ENCODE measurements around the gene AUNIP. TPM values are rescaled to one million over a fixed set of nuclear protein-coding genes. Genes with fewer than 3 reads are reported as not detected.
A peak's percentile ranks its signal among the peaks of the same experiment; 100 is the strongest.

Gene AUNIP
- total RNA-seq, 1 experiment from 2014 or later: 16.1 TPM

- TF ChIP-seq FOXP1 (CRISPR knock-in tag; IDR thresholded peaks at IDR 0.05; ENCODE audit: borderline replicate concordance) (no peak), ATF1 (CRISPR knock-in tag; IDR thresholded peaks at IDR 0.05) (no peak), FOXJ3 (CRISPR knock-in tag; IDR thresholded peaks at IDR 0.05; ENCODE audit: borderline replicate concordance) (no peak), SMAD4 (CRISPR knock-in tag; IDR thresholded peaks at IDR 0.05) (no peak), USF1 (CRISPR knock-in tag; IDR thresholded peaks at IDR 0.05) (no peak), SOX15 (CRISPR knock-in tag; IDR thresholded peaks at IDR 0.05) (no peak), ATF3 (CRISPR knock-in tag; conservative IDR thresholded peaks at IDR 0.05) (no peak), E2F1 (CRISPR knock-in tag; IDR thresholded peaks at IDR 0.05) (no peak), NR2C2 (CRISPR knock-in tag; IDR thresholded peaks at IDR 0.05) (no peak), AR (CRISPR knock-in tag; IDR thresholded peaks at IDR 0.05) (no peak), MLX (CRISPR knock-in tag; IDR thresholded peaks at IDR 0.05) (no peak), PREB (CRISPR knock-in tag; IDR thresholded peaks at IDR 0.05; ENCODE audit: borderline replicate concordance) (no peak)
- POLR2A ChIA-PET: interaction anchor here (0.5 to 2.5 kb wide), 8 partner anchors 12 to 598 kb away, joined by 3 to 16 read pairs (median 4); partner anchors contain the start of genes HMGN2 and STMN1
- ATAC-seq (no peak), DNase-seq (ENCODE audit: low spot score) (no peak)
- Mint-ChIP-seq H3K4me3 (peak overlapping the region; percentile 77), H3K4me1 (peaks cover 24% of the 10 kb centered on the region), H3K36me3 (no peaks in the 10 kb centered on the region), H3K9me3 (no peaks in the 10 kb centered on the region), H3K27me3 (ENCODE audit: low read depth) (peaks cover 19% of the 10 kb centered on the region), H3K27ac (0 out of 2 replicates have a peak overlapping the region, but pooled peaks have one; percentile 15)
- CTCF ChIA-PET: interaction anchor here (0.6 to 4.1 kb wide), 16 partner anchors 10 to 411 kb away, joined by 3 to 55 read pairs (median 5); partner anchors contain the start of genes CEP85 and PAFAH2
Observed at GRCh38 chr1:25874635-25875153, 15.4 kb upstream of the AUNIP start.

- POLR2A ChIA-PET: interaction anchor here (0.5 to 2.5 kb wide), 3 partner anchors 12 to 598 kb away, joined by 3 to 16 read pairs (median 5); partner anchors contain the start of gene HMGN2
- DNase-seq (ENCODE audit: low spot score) (no peak), ATAC-seq (no peak)
- CTCF ChIA-PET: interaction anchor here (0.6 to 4.1 kb wide), 10 partner anchors 10 to 412 kb away, joined by 3 to 55 read pairs (median 6); partner anchors contain the start of genes CEP85 and PAFAH2
- Mint-ChIP-seq H3K9me3 (no peaks in the 10 kb centered on the region), H3K36me3 (no peaks in the 10 kb centered on the region), H3K4me3 (peak overlapping the region; percentile 77; the same call in 1 of the 2 replicates), H3K27me3 (ENCODE audit: low read depth) (peaks cover 19% of the 10 kb centered on the region), H3K4me1 (peaks cover 24% of the 10 kb centered on the region), H3K27ac (no peak overlapping the region)
- TF ChIP-seq GTF2I (CRISPR knock-in tag; conservative IDR thresholded peaks at IDR 0.05) (no peak), FOXP4 (CRISPR knock-in tag; IDR thresholded peaks at IDR 0.05) (no peak), IRF1 (CRISPR knock-in tag; IDR thresholded peaks at IDR 0.05) (no peak), ZNF532 (CRISPR knock-in tag; IDR thresholded peaks at IDR 0.05; ENCODE audit: borderline replicate concordance) (no peak), NR3C1 (CRISPR knock-in tag; conservative IDR thresholded peaks at IDR 0.05; ENCODE audit: low read depth) (no peak)
Observed at GRCh38 chr1:25874209-25874608, 15.0 kb upstream of the AUNIP start.

Measured in WTC11 (cell line).